Skin of body (tissue), 2 donors: ENCODE results near the gene CTSH. TPM values are rescaled to one million over a fixed set of nuclear protein-coding genes. Genes with fewer than 3 reads are reported as not detected.
"Not testable (repeated sequence)": the region's sequence is repeated elsewhere in the genome, so short reads cannot be mapped to it uniquely, and the experiment has no call there.

Source experiments
- DNase-seq: peaks from one replicate; lab custom pipeline; 2025; lab: John Stamatoyannopoulos, UW
- total RNA-seq: library from RNA; depleted of rRNA; stranded (reverse); fragments of >200 nt; gene quantifications from one replicate; pipeline ENCODE4 v1.2.3, GENCODE V29; 2014

CTSH gene
- total RNA-seq, 1 donor from 2014 or later: 32.7 TPM

DNA sequence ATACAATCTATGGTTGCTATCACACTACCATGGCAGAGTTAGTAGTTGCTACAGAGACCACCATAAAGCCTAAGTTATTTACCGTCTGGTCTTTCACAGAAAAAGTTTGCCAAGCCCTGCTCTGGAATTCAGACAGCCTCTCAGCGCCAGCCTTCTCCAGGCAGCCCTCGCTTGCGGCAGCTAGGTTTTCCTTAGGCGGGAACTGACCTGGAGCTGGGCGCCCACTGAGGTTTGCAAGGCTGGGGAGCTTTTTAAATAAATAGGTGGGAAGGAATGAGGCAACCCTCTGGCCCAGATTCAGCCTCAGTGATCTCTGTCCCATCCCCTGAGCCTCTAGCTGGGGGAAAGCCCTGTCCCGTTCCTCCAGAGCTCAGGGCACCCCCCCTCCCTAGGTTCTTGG, 1.2 kb downstream of the CTSH start:
- no peak for DNase-seq

DNA sequence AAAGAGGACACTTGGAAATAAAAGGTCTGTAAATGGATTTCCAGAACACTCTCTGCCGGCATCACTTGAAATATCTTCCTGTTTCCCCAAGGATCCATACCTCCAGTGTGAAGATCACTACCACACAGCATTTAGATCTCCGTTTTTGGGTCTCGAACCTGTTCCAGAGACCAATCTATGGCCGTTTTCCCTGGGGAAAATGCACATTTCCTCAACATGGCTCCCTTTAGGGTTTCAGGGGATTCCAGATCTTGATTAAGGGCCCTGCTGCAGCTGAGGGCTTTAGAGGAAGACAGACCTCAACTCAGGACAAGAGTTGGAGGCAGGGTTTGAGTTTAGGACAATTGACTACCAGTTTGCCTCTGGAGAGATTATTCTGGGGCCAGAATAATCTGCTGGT, 2.1 kb downstream of the CTSH start:
- no peak for DNase-seq

DNA sequence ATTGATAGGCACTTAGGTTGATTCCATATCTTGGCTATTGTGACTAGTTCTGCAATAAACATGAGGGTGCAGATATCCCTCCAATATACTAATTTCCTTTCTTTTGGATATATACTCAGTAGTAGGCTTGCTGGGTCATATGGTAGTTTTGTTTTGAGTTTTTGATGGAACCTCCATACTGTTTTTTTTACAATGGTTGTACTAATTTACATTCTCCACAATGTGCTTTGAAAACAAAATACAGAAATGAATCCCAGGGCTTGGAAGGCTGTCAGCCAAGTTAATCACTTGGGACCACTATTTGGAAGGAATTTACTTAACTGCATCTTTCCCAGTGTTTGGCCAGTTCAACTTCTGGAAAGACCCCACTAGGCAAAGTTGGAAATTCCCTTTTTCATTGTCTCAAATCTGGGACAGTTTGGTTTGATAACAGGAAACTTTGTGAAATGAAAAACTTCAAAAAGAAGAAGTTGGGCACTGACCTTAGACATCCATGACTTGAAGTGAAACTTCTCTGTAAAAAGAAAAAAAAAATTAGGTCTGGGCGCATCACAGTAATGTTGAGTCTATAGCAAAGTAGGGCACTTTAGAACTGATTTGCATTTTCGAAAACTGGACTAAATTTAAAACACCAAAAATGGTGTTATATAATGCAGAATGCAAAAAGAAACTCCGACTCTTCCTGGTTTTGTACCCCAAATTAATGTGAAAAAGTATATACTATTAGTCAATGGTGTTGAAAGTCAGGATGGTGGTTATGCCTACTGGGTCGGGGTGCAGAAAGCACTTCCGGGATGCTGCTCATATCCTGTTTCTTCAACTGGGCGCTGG, 6.0 kb downstream of the CTSH start:
- DNase-seq: peak; percentile 14

DNA sequence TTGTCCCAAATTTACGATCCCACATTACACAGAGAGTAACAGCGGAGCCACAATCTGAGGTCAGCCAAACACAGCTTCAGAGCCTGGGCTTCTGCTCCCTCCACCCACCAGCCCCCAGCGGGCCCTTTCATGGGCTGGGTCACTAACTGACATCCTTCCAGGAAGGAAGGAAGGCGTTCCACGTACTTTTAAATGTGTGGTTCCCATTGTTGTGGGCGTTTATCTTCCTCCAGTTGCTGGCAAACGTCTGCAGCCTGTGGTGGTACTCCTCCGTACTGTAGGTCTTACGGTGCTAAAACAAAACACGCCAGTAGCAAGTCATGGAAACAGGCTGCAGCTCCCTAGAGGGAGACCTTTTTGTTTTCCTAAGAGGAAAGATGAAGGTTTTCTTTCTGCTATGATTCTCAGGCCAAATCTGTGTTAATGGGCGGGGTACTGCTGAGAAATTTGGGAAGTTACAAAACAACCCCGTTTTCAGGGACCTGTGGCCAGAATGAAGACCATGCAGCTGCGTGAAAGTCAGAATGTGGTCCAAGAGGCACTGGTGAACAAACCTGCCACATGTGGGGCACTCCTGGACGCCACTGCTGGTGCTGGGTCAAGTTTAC, 7.6 kb downstream of the CTSH start:
- DNase-seq: peak; percentile 27

DNA sequence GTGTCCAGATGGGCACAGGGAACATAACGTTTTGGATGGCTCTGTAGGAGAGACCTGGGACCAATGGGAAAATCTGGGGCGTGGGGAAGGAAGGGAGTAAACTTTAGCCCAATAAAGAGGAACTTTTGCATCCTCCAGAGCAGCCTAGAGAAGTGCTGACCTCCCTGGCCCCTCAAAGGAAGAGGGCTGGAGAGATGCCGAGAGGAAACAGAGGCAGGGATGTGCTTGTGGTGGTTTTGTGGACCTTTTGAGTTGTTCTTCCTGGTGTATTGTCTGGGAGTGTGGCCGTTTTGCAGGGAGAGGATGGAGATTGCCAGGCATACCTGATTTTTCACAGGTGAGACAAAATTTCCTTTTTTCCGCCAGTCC, 10.2 kb downstream of the CTSH start:
- no peak for DNase-seq

GRCh38 chr15:78933823-78934654, 10.8 kb downstream of the CTSH start:
- DNase-seq: peak; percentile 69

DNA sequence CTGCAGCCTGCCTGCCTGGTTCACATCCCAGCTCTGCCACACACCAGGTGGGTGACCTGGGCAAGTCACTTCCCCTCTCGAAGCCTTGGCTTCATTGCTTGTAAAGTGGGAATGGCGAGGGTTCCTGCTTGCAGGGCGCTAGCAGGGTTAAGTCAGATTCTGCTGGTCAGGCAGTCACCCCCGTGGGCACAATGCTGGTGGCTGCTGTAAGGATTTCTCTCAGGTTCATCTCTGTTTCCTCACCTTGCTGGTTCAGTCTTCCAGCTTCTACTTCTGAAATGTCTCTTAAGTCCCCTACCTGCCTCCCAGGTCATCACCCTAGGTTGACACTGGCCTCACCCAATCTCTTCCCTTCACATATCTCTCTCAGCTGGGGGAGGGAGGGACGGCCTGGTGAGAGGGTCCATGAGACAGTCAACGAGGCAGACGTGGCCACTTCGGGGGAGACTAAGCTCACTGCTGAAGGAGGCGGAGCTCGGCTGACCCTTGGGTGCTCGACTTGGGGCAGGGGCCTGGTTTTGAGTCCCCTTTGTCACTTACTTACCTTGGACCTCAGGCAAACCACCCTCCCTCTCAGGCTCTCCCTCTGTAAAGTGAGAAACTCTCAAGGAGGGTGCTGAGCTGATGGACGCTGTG, 11.5 kb downstream of the CTSH start:
- DNase-seq: no peak

GRCh38 chr15:78932258-78932808, 12.5 kb downstream of the CTSH start:
- DNase-seq: no peak

DNA sequence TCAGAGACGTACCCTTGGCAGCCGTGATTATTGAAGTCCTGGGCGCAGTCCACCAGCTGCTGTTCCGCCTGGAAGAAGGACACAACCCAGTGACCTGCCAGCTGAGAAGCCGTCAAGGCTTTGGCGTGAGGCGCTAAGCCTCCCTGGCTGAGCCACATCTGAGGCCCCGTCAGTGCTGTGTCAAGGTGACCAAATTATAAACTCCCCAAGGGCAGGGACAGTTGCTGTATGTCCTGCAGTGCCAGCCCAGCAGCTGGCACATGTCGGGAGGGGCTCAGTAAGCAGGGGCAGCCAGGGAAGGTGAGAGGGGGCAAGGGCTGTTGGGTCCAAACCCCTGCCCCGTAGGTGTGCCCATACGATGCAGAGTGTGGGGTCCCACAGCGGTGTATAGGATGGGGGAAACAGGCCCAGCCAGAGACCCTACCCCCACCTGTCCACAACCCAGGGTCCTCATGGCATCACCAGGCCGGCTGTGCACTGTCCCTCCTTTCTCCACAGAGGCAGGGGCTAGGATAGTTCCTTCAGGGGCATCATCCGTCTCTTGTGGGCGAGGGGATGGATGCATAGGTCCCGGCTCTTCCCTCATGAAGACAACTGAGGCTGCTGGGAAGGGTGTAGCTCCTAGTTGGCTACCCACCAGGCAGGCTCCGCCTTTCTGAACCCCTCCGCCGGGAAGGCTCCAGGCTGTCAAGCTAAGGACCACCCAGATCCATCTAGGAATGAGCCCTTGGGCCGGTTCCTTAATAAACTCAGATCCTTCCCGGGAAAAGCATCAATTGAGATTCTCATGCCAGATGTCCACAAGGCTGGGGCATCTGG, 13.2 kb downstream of the CTSH start:
- DNase-seq: no peak

- DNase-seq: no peak
These were observed 14.1 kb downstream of the CTSH start for GRCh38 chr15:78930577-78931388.

GRCh38 chr15:78929536-78930264, 15.1 kb downstream of the CTSH start:
- DNase-seq: no peak

GRCh38 chr15:78928616-78929093, 16.2 kb downstream of the CTSH start:
- DNase-seq: no peak

DNA sequence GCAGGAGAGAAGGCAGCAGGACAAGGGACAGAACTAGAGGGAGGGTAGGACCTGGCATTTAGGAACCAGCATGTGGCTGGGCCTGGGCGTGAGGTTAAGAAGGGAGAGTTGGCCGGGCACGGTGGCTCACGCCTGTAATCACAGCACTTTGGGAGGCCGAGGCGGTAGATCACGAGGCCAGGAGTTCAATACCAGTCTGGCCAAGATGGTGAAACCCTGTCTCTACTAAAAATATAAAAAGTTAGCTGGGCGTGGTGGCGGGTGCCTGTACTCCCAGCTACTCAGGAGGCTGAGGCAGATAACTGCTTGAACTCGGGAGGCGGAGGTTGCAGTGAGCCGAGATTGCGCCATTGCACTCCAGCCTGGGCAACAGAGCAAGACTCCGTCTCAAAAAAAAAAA, 16.7 kb downstream of the CTSH start:
- DNase-seq: not testable (repeated sequence)

DNA sequence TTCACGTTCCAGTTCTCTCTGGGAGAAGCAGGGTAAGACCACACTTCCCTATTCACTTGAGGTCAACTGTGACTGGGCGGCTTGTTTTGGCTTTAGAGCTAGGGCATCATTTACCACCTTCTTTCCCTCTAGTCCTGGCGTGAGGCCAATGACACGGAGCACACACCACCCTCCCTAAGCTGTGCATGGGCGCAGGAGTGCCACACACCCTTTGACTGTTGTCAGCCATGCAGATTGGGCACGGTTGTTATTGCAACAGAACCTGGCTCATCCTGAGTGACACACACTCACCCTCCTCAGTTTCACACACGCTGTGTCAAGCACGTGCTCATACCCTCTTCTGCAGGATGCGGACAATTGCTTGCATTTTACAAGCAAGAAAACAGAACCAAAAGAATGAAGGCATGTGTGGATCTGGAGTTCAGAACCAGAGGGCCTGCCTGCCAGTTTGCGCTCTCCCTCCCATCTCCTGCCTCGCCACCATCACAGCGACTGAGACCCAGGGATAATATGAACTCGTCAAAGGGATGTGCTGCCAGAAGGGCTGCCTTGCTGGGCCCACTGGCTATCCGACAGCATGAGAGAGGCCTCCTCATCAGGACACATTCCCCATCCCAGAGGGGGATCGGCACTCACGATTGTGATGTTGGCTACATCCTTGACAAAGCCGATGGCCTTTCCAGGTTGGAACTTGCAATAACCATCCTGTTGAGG, 17.6 kb downstream of the CTSH start:
- no peak for DNase-seq

DNA sequence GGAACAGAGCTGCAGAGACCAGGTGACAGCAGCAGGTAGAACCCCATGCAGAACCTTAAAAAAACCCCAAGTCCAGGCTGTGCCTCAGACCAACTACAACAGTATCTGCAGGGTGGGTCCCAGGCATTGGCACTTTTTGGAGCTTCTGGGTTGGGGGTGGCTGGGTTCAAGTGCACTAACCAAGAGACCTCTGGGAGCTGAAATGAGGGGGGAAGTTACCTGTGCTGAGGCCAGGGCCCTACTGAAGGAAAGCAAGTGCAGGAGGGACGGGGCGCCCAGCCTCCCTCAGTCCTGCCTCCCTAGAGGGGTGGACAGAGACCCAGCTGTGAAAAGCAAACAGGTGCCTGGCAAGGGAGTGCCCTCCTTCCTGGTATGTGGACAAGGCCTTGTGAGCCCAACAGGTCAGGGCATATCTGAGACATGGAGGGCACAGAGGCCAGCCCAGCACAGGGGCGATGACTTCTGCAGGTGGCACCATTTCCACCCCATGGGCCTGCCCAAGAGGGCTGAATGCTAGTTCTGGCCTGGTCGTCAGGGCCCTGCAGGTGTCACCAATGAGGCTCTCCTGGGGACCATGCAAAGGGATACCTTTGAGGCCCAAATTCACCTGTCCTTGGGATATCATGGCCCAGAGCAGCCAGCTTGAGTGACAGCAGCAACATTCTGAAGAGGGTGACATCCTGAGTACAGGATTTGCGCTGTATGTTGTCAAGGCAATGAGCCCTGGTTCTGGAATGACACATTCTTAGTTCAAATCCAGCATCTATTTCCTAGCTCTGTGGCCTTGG, 18.7 kb downstream of the CTSH start:
- DNase-seq: no peak

DNA sequence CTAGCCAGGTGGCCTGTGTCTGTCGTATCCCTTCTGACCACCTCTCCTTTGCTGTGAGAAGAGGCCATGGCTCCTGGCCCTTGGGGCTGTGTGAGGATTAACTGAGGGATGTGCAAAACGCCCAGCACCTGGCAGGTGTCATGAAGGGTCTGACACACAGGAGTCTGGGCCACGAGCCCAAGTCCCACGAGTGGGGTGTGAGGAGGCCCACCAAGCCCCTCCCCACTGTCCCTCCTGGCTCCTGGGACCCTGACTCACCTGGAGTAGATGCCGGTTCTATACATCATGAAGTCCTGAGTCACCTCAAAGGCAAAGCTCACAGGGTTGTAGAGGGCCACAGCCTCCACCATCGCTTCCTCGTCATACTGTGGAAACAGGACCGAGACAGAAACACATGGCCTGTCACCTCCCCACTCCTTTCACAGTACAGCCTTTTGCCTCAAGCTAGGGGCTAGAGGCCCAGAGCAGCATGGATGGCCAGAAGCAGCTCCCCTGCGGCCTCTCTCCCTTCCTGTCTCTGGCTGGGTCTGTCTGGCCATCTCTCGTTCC, 19.7 kb downstream of the CTSH start:
- no peak for DNase-seq
